Neural cell (in vitro differentiated cells): Measurements from ENCODE around the gene NELL1.

Experiments
- EP300 ChIP-seq: fragments of 450-650 bp; conservative IDR thresholded peaks from 2 replicates; pipeline ENCODE4 v1.6.1; 2014; ENCODE audit warnings: antibody characterized with exemption, mild to moderate bottlenecking, moderate library complexity; ENCODE audit not compliant: poor library complexity, severe bottlenecking
- EZH2 ChIP-seq: fragments of 200-600, 300-800 bp; shearing (Covaris generic), sonication (generic); IDR thresholded peaks from 2 replicates; pipeline ENCODE4 v1.6.1; 2014; ENCODE audit warnings: antibody characterized with exemption, low read length, borderline replicate concordance, mild to moderate bottlenecking; ENCODE audit not compliant: insufficient read depth, poor library complexity, severe bottlenecking
- MXI1 ChIP-seq: fragments of 450-650 bp; conservative IDR thresholded peaks from 2 replicates; pipeline ENCODE4 v1.6.1; 2014; ENCODE audit warnings: antibody characterized with exemption, mild to moderate bottlenecking; ENCODE audit not compliant: poor library complexity, severe bottlenecking
- POLR2AphosphoS5 ChIP-seq: IDR thresholded peaks from 2 replicates; pipeline ENCODE4 v1.6.1; 2012
- REST ChIP-seq: IDR thresholded peaks from 2 replicates; pipeline ENCODE4 v1.6.1; 2012; ENCODE audit warnings: borderline replicate concordance
- TAF1 ChIP-seq: IDR thresholded peaks from 2 replicates; pipeline ENCODE4 v1.6.1; 2012; ENCODE audit warnings: low read depth
- TF ChIP-seq, protein P1 (sequence below): fragments of 450-650 bp; IDR thresholded peaks from 2 replicates; pipeline ENCODE4 v1.5.1; 2014; ENCODE audit warnings: antibody characterized with exemption, mild to moderate bottlenecking, moderate library complexity; ENCODE audit not compliant: poor library complexity, severe bottlenecking

DNA sequence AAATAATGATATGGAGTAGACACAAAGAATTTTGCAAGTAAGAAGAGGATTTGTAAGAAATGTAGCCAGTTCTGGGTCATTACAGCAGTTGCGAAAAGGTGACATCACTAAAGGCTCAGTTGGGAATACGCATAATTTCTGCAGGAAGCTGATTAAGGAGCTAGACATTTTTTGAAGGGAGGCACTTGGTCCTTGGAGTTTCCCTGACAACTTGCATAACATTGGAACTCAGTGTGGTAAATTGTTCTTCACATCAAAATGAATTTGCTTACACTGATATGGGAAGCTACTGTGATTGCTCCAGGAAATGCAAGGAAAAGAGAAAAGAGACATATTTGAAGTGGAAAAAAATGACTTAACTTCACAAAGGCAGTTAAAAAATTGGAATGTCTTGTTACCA, 626.1 kb downstream of the NELL1 start:
- TF ChIP-seq EZH2: no peak
- no peak for TF ChIP-seq POLR2AphosphoS5
- TF ChIP-seq, protein P1, sequence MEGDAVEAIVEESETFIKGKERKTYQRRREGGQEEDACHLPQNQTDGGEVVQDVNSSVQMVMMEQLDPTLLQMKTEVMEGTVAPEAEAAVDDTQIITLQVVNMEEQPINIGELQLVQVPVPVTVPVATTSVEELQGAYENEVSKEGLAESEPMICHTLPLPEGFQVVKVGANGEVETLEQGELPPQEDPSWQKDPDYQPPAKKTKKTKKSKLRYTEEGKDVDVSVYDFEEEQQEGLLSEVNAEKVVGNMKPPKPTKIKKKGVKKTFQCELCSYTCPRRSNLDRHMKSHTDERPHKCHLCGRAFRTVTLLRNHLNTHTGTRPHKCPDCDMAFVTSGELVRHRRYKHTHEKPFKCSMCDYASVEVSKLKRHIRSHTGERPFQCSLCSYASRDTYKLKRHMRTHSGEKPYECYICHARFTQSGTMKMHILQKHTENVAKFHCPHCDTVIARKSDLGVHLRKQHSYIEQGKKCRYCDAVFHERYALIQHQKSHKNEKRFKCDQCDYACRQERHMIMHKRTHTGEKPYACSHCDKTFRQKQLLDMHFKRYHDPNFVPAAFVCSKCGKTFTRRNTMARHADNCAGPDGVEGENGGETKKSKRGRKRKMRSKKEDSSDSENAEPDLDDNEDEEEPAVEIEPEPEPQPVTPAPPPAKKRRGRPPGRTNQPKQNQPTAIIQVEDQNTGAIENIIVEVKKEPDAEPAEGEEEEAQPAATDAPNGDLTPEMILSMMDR: no peak
- TF ChIP-seq MXI1: no peak
- peak; percentile 85 for TF ChIP-seq REST
- no peak for TF ChIP-seq EP300
- TF ChIP-seq TAF1: no peak
